Activated T-cell treated with anti-CD3 and anti-CD28 coated beads, Interleukin-2, amount 50 U/mL, for 72 hours (primary cell): ENCODE results near the gene AMDHD2. TPM values are rescaled to one million over a fixed set of nuclear protein-coding genes. Genes with fewer than 3 reads are reported as not detected.

Experiments used
- ATAC-seq, 2 donors: fragments of 150-1000 bp; cut with Tn5 transposase; replicated peaks in 1 of 2; 2 replicates each; pipeline ENCODE4 v1.10.0; 2021; ENCODE audit warnings: moderate library complexity in 2 of 2, mild to moderate bottlenecking in 1 of 2
- DNase-seq, 2 donors: peaks; one replicate each; pipeline ENCODE4 v3.0.0; 2021 to 2022; ENCODE audit warnings: mixed read lengths in 1 of 2
- H3K27ac Mint-ChIP-seq: one replicate; pipeline ENCODE4 v1.8.0; 2022; ENCODE audit warnings: mild to moderate bottlenecking, moderate library complexity, mixed read lengths
- H3K27me3 Mint-ChIP-seq: one replicate; pipeline ENCODE4 v1.8.0; 2022; ENCODE audit warnings: low read depth, mixed read lengths
- H3K36me3 Mint-ChIP-seq, 2 donors: one replicate each; pipeline ENCODE4 v1.8.0; 2022; ENCODE audit warnings: mixed read lengths in 2 of 2, mild to moderate bottlenecking in 1 of 2; ENCODE audit not compliant: insufficient read depth in 2 of 2
- H3K4me1 Mint-ChIP-seq: one replicate; pipeline ENCODE4 v1.8.0; 2022; ENCODE audit warnings: low read depth, mixed read lengths
- H3K4me3 Mint-ChIP-seq, 2 donors: one replicate each; pipeline ENCODE4 v1.8.0; 2022; ENCODE audit warnings: mild to moderate bottlenecking in 2 of 2, mixed read lengths in 2 of 2, moderate library complexity in 2 of 2
- H3K9me3 Mint-ChIP-seq, 2 donors: one replicate each; pipeline ENCODE4 v1.8.0; 2022; ENCODE audit warnings: mixed read lengths in 2 of 2
- total RNA-seq, 2 donors: library from RNA; stranded (reverse); gene quantifications; one replicate each; pipeline ENCODE4 v1.2.3, GENCODE V29; 2022

The AMDHD2 gene
- total RNA-seq, 2 donors from 2014 or later = 28.2 to 33.8 TPM

DNA sequence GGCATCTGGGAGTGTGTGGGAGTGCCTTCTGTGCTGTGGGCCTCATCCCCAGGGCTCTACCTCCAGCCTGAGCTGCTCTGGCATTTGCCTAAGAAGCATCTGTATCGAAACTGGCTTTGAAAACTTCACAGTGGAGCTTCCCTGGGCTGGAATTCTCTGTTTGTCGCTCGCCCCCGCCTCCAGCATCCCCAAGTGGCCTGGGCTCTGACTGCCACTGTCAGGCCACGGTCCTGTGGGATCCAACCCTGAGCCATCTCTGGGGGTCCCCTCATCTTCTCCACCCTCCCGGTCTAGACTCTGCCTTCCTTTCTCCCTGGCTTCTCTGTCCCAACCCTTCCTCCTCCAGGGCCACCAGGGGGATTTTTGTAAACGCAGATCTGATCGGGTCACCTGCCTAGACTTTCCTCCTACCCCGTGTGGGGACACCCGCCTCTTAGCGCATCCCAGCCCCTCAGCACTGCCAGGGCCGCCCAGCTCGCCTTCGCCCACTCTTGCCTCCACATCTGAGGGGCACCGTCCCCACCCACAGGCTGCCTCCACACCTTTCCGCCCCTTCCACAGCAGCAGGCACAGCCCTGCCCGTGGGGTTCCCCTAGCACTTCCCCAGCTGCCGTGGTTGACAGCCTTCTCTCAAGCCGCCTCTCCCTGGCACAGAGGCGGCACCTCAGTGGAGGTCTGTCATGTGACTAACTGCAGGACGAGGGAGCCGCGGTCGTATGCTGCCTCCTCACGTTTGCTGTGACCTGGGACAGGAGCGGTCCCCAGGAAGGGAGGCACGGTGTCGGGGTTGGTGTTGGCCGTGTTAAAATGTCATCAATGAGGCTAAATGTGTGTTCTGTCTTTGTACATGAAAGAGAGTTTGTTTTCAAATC, 33.3 kb upstream of the AMDHD2 start:
- Mint-ChIP-seq H3K27ac (peak overlapping the region; percentile 58), H3K4me1 (peaks cover 21% of the 10 kb centered on the region), H3K36me3 (no peaks in the 10 kb centered on the region), H3K27me3 (no peaks in the 10 kb centered on the region), H3K9me3 (no peaks in the 10 kb centered on the region), H3K4me3 (peak overlapping the region; percentile 56 to 67)
- peak; percentile 98 for ATAC-seq
- DNase-seq = peak; percentile 81 to 84

DNA sequence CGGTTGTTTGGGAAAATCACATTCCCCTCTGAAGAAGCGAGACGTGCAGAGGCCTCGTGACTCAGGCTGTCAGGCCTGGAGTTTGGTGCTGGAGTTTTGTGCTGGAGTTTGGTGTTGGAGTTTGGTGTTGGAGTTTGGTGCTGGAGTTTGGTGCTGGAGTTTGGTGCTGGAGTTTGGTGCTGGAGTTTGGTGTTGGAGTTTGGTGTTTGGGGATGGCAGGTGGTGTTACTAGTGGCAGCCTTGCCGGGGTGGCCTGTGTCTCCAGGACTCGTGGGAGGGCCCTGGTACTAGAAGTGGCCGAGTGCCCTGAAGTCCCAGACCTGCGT, 32.7 kb upstream of the AMDHD2 start:
- Mint-ChIP-seq H3K36me3 (no peaks in the 10 kb centered on the region), H3K9me3 (no peaks in the 10 kb centered on the region), H3K4me1 (peaks cover 21% of the 10 kb centered on the region), H3K27me3 (no peaks in the 10 kb centered on the region), H3K27ac (peak overlapping the region; percentile 58), H3K4me3 (peak overlapping the region; percentile 56 to 67)
- DNase-seq (no peak), ATAC-seq (no peak)

DNA sequence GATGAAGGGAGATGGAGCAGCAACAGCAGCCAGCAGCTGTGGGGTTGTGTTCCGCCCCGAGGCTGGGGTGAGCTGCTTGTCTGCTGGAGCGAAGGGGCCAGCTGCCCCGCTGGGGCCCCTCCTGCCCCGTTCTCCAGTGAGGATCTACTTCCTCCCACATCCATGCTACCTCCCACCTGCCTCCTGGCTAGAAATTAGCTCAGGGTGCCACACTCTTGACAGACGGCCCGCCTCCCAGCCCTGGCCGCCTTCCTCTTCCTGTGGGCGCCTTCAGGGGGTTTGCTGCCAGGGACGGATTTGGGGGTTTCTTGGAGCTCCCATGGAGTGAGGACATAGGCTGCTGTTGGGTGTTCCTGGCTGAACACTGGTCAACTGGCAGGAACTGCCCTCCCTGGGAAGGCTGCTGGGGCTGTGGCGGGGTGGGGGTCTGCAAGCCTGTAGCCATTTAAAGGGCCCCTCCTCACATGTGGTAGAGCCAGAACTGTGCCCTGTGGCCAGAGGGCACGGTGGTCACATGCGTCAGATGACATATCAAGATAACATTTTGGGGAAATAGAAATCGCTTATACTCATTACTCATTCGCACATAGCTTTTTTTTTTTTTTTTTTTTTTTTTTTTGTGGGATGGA, 32.2 kb upstream of the AMDHD2 start:
- H3K9me3 Mint-ChIP-seq = no peaks in the 10 kb centered on the region
- no peak overlapping the region for H3K4me3 Mint-ChIP-seq
- DNase-seq (no peak), ATAC-seq (no peak)
- no peak overlapping the region for H3K27ac Mint-ChIP-seq
- H3K27me3 Mint-ChIP-seq = no peaks in the 10 kb centered on the region
- no peaks in the 10 kb centered on the region for H3K36me3 Mint-ChIP-seq
- peaks cover 21% of the 10 kb centered on the region for H3K4me1 Mint-ChIP-seq

DNA sequence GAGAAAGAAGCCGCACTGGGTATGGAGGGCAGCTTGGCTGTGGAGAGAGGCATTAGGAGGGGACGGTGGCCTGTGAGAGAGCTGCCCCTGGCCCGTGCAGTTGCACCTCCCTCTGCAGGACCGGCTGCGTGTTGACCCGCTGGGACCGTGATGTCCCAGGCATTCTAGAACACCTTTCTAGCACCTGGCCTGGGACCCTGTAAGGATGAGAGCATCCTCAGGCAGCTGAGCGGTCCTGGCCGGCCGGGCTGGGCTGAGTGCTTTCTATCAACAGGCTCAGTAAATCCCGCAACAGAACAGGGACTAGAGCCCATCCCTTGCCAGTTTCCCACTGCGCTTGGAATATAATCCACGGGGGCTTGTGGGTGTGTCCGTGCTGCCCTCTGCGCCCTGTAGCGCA, 30.6 kb upstream of the AMDHD2 start:
- no peaks in the 10 kb centered on the region for H3K36me3 Mint-ChIP-seq
- H3K4me3 Mint-ChIP-seq = no peak overlapping the region
- no peak for DNase-seq
- no peaks in the 10 kb centered on the region for H3K27me3 Mint-ChIP-seq
- H3K4me1 Mint-ChIP-seq = peaks cover 21% of the 10 kb centered on the region
- ATAC-seq = no peak
- H3K9me3 Mint-ChIP-seq = no peaks in the 10 kb centered on the region
- no peak overlapping the region for H3K27ac Mint-ChIP-seq

GRCh38 chr16:2490190-2491105, 29.7 kb upstream of the AMDHD2 start:
- Mint-ChIP-seq H3K27ac (no peak overlapping the region), H3K4me3 (no peak overlapping the region), H3K36me3 (no peaks in the 10 kb centered on the region), H3K27me3 (no peaks in the 10 kb centered on the region), H3K9me3 (no peaks in the 10 kb centered on the region), H3K4me1 (peaks cover 21% of the 10 kb centered on the region)
- no peak for ATAC-seq
- DNase-seq = no peak

DNA sequence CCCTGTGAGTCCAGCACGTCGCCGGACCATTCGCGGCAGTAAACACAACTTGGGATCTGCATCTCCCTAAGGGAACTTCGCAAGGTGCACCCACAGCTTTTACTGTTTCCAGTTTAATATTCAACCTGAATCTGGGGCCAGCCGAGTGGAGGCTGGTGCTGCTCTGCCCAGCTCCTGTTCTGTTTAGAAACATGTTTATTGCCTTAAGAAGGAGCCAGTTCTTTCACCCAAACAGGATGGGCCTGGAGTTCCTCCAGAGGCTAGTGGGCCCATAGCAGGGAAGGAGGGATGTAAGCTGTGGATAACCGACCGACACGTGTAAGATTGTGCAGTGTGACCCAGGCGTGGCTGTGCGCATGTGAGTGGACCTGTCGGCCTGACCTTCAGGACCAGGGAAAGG, 27.9 kb upstream of the AMDHD2 start:
- peaks cover 10% of the 10 kb centered on the region for H3K4me1 Mint-ChIP-seq
- no peaks in the 10 kb centered on the region for H3K36me3 Mint-ChIP-seq
- no peak for DNase-seq
- H3K4me3 Mint-ChIP-seq = no peak overlapping the region
- no peak for ATAC-seq
- no peaks in the 10 kb centered on the region for H3K9me3 Mint-ChIP-seq
- H3K27me3 Mint-ChIP-seq = no peaks in the 10 kb centered on the region
- H3K27ac Mint-ChIP-seq = no peak overlapping the region

GRCh38 chr16:2493605-2494004, 26.6 kb upstream of the AMDHD2 start:
- no peak overlapping the region for H3K4me3 Mint-ChIP-seq
- H3K9me3 Mint-ChIP-seq = no peaks in the 10 kb centered on the region
- H3K36me3 Mint-ChIP-seq = no peaks in the 10 kb centered on the region
- no peak overlapping the region for H3K27ac Mint-ChIP-seq
- H3K27me3 Mint-ChIP-seq = no peaks in the 10 kb centered on the region
- DNase-seq = no peak
- no peak for ATAC-seq
- H3K4me1 Mint-ChIP-seq = no peaks in the 10 kb centered on the region

DNA sequence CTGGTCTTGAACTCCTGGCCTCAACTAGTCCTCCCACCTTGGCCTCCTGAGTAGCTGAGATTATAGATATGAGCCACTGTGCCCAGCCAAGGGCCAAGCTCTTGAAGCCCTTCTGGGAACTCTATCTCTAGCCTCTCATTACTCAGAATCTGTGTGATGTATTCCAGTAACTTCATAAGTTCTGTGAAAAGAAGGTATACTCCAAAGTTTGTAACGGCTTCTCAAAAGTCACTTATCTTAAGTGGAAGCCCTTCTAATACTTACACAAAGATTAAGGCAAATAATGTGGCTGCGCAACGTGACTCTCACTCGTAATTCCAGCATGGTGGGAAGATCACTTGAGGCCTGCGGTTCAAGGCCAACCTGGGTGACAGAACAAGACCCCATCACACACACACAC, 25.6 kb upstream of the AMDHD2 start:
- DNase-seq (no peak), ATAC-seq (no peak)
- Mint-ChIP-seq H3K4me3 (no peak overlapping the region), H3K27me3 (no peaks in the 10 kb centered on the region), H3K9me3 (no peaks in the 10 kb centered on the region), H3K27ac (no peak overlapping the region), H3K36me3 (no peaks in the 10 kb centered on the region), H3K4me1 (no peaks in the 10 kb centered on the region)

DNA sequence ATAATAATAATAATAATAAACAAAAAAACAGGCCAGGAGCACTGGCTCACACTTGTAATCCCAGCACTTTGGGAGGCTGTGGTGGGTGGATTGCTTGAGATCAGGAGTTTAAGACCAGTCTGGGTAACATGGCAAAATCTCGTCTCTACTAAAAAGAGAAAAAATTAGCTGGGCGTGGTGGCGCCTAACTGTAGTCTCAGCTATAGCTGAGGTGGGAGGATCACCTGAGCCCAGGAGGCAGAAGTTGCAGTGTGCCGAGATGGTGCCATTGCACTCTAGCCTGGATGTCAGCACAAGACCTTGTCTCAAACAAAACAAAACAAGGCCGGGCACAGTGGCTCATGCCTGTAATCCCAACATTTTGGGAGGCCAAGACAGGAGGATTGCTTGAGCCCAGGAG, 25.1 kb upstream of the AMDHD2 start:
- H3K27me3 Mint-ChIP-seq = no peaks in the 10 kb centered on the region
- DNase-seq = no peak
- no peaks in the 10 kb centered on the region for H3K36me3 Mint-ChIP-seq
- no peaks in the 10 kb centered on the region for H3K9me3 Mint-ChIP-seq
- no peak for ATAC-seq
- H3K4me1 Mint-ChIP-seq = no peaks in the 10 kb centered on the region
- H3K4me3 Mint-ChIP-seq = no peak overlapping the region
- H3K27ac Mint-ChIP-seq = no peak overlapping the region

GRCh38 chr16:2496223-2497115, 23.7 kb upstream of the AMDHD2 start:
- no peaks in the 10 kb centered on the region for H3K27me3 Mint-ChIP-seq
- H3K4me1 Mint-ChIP-seq = no peaks in the 10 kb centered on the region
- no peaks in the 10 kb centered on the region for H3K36me3 Mint-ChIP-seq
- DNase-seq = no peak
- H3K9me3 Mint-ChIP-seq = no peaks in the 10 kb centered on the region
- H3K4me3 Mint-ChIP-seq = no peak overlapping the region
- ATAC-seq = no peak
- no peak overlapping the region for H3K27ac Mint-ChIP-seq

DNA sequence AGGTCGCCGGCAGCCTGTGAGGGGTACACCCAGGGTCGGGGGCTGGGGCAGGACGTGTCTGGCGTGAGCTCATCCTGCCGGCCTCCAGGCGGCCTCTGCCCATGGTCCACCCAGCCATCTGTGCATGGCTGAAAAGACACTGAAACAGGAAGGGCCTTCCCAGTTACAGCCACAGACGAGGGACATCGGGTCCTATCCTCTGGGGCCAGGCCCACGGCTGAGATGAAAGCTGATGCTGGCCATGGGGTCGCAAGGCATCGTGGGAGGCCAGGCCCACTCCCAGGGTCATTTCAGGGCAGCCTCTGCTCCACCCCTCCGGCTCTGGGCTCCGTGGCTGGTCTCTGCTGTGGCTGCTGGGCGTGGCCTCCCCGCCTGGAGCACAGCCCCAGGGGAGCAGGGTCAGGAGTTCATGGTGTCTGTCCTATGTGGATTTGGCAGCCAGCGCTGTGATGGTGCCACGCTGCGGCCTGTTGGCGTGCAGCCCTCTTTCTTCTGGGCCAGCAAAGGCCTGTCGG, 23.0 kb upstream of the AMDHD2 start:
- no peak for DNase-seq
- Mint-ChIP-seq H3K9me3 (no peaks in the 10 kb centered on the region), H3K36me3 (no peaks in the 10 kb centered on the region), H3K4me1 (no peaks in the 10 kb centered on the region), H3K27ac (no peak overlapping the region), H3K4me3 (no peak overlapping the region), H3K27me3 (no peaks in the 10 kb centered on the region)
- ATAC-seq = no peak

DNA sequence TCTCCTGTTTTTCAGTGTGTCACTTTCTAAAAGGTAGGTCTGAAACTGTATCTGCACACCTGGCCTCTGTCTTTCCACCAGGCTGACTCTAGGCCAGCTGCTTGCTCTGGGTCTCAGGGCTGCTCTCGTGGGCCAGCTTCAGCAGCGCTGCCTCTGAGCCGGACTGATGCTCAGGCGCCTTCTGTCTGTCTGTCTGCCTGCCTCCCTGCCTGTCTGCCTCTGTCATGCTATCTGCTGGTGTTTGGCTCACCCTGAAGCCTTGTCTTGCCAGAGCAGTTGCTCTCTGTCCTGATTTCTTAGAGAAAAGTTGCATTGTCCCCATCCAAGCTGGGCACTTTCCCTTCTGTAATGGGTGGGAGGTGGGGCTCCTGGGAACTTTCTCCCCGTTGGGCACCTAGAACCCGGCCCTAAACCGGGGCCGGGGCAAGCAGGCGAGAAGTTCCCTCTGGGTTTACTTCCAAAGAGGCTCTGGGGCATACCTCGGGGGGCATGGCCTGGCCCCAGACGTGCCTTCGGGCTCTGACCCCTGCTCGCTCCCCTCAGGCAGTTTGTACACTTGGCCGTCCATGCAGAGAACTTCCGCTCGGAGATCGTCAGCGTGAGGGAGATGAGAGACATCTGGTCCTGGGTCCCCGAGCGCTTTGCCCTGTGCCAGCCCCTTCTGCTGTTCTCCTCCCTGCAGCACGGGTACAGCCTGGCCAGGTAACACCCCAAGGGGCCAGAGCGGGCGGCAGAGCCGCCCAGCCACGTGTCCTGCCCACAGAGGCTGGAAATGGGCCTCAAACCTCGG, 22.3 kb upstream of the AMDHD2 start:
- Mint-ChIP-seq H3K27me3 (no peaks in the 10 kb centered on the region), H3K36me3 (no peaks in the 10 kb centered on the region), H3K27ac (no peak overlapping the region), H3K9me3 (no peaks in the 10 kb centered on the region), H3K4me1 (no peaks in the 10 kb centered on the region), H3K4me3 (no peak overlapping the region)
- ATAC-seq = no peak
- DNase-seq = no peak
